Activated CD8-positive, alpha-beta memory T cell treated with anti-CD3 and anti-CD28 coated beads, Interleukin-2, amount 50 U/mL, for 24 hours (primary cell): ENCODE data around the gene CDCA4.
"Not testable (repeated sequence)": the region's sequence is repeated elsewhere in the genome, so short reads cannot be mapped to it uniquely, and the experiment has no call there.

Experiments
- DNase-seq: peaks from one replicate; pipeline ENCODE4 v3.0.0-alpha.2; 2020; ENCODE audit errors: extremely low read depth

The CDCA4 gene

DNA sequence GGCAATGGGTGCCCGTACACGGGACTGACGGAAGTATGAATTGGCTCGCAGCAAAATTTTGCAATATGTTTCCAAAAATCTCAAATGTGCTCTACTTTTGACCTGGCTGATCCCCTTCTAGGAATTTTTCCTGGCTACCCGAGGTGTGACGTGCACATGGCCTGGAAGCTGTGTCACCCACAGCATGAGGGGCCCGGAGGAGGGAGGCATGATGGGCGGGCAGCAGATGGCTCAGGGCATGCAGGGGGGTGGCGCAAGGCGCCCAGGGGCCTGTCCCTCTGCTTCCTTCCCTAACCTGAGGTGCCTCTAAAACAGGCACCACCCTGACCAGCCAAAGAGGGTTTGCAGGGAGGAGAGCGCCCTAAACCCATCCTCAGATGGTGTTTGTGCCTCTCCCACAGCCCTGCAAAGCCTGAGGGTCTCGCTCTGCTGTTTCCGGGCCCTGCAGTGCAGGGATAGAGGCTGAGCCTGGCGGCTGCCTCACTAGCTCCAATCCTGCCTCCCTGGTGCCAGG lies 37.7 kb upstream of the CDCA4 start:
- DNase-seq: no peak

DNA sequence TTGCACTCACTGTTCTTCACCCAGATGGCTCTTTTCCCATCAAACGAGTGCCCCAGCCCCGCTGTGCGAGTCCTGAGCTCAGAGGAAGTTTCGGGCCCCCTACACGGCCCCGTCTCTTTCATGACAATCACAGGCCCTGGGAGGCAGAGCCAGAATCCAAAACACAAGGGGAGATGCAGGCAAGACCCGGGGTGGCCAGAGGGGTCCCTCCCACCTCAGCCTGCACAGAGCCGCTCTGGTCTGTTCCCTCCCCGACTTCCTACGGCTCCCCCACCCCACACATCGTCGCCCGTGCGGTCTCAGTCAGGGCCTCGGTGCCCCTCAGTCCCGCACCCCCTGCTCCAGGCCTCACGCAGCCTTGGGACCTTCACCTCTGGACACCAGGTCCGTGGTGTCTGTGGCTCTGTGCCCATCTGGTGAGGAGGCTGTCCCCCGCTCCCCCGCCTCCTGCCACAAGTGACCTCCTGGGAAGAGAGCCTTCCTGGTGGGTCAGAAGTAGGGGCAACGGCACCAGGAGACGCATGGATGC lies 35.5 kb upstream of the CDCA4 start:
- DNase-seq: no peak

DNA sequence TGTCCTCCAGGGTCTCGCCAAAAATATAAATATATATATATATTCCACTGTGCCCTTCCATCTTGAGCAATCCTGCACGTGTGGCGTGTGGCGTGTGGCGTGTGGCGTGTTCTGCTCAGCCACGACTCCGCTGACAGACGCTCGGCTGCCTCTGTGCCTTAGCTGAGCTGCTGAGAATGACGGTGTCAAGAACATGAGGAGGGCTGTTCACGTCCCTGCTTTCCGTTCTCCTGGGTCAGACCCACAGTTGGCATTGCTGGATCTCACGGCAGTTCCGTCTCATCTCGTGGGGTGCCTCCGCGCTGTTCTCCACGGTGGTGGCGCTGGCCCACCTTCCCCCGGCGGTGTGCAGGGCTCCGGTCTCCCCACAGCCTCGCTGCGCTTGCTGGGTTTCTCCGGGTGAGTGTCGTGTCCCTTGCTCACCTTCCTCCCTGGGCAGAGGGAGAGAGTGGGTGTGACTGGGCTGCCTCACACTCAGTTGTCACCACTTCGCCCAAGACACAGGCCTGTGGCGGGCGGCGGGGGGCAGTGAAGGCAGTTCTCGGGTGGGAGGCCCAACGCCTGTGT lies 34.9 kb upstream of the CDCA4 start:
- no peak for DNase-seq

DNA sequence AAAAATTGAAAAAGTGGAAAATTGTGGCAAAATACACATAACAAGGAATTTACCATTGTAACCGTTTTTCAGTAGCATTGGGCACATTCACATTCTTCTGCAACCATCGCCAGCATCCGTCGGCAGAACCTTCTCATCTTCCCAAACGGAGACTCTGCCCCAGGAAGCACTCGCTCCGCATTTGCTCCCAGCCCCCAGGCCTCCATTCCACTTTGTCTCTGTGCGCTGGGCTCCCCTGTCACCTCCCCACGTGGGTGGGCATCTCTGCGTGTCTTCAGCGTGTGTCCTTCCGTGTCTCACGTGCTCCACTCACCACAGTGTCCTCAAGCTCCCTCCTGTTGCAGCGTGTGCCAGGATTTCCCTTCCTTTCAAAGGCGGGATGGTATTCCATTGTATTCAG lies 34.5 kb upstream of the CDCA4 start:
- no peak for DNase-seq

DNA sequence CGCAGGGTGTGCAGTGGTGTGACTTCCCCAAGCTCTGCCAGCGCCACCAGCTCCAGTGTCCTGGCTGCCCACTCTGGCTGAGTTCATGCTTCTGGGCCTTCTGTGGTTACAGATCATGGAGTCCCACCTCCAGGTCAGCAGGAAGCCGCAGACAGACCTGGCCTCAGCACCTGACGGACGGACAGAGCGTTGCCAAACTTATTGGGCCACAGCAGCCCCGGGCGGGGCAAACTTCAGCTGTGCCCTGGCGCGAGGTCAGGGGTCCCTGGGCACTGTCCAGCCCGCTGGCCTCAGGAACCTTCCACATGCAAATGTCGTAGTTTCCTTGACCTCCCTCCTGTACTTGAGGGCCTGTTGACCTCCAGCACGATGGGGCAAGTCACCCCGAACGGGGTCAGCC lies 33.1 kb upstream of the CDCA4 start:
- DNase-seq: no peak

DNA sequence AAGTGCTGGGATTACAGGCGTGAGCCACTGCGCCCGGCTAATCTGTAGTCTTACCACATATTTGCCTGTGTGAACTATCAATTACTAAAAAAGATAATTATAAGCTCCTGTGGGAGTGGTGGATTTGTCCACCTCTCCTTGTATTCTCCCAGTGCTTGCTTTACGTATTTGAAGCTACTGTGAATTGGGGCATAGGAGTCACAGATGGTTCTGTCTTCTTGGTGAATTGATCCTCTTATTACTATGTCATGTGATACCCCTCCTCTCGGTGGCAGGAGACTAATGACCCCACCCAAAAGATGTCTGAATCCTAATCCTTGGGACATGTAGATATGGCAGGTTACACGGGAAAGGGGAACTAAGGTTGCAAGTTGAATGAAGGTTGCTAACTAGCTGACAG lies 32.5 kb upstream of the CDCA4 start:
- no peak for DNase-seq

DNA sequence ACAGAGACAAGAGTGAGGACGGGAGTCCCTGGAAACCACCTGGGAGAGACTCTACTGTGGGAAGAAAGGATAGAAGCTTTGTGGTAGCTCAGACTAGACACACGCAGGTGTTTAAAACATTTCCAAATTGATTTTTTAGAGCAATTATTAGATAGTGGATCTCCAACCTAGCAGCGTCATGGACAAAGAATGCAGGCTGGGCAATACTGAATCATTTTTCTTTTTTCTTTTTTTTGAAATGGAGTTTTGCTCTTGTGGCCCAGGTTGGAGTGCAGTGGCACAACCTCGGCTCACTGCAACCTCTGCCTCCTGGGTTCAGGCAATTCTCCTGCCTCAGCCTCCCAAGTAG lies 31.2 kb upstream of the CDCA4 start:
- DNase-seq: no peak

DNA sequence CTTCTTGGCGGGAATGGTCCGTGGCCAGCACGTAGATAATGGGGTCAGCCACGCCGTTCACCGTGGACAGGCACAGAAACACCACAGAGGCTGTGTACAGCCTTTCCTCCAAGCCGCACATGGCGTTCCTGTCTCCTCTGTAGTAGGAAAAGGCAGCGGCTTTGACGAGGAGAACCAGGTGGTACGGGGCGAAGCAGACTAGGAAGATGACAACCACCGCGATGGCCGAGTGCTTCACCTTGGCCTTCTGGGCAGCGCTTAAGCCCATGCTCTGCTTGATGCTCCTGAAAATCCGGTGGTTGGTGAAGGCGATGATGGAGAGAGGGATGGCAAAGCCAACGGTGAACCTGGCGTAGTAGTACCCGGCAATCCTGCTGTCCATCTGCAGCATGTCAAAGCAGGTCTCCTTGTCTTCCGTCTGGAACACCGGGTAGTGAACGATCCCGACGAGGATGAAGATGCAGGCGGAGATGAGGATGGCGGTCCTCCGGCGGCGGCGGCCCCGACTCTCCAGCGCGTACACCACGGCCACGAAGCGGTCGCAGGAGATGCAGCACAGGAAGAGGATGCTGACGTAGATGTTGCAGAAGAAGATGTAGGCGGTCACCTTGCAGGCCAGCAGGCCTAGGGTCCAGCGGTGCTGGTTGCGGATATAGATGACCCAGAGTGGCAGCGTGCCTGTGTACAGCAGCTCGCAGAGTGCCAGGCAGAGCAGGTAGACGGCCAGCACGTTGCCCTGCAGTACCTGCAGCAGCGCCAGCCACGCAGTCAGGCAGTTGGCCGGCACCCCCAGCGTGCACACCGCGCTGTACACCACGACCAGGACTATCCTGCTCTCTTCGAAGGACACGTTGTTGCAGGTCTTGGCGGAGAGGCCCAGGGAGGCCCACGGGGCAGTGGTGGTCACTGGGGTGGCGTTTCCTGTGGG lies 30.6 kb upstream of the CDCA4 start:
- DNase-seq: no peak

DNA sequence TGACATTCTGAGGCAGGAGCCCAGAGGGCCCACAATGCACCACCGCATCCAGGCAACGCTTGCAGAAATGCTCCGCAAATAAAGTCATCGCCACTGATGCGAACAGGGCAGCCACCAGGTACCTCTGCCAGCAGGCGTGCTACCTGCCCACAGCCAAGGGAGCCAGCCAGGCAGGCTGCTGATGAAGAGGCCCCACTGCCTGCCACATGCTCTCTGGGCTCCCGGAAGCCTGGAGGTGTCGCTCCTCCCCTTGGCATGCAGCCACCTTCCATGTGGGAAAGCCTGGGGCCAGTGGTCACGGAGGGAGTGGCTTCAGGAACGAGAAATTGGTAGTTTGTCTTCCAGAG lies 29.6 kb upstream of the CDCA4 start:
- no peak for DNase-seq

DNA sequence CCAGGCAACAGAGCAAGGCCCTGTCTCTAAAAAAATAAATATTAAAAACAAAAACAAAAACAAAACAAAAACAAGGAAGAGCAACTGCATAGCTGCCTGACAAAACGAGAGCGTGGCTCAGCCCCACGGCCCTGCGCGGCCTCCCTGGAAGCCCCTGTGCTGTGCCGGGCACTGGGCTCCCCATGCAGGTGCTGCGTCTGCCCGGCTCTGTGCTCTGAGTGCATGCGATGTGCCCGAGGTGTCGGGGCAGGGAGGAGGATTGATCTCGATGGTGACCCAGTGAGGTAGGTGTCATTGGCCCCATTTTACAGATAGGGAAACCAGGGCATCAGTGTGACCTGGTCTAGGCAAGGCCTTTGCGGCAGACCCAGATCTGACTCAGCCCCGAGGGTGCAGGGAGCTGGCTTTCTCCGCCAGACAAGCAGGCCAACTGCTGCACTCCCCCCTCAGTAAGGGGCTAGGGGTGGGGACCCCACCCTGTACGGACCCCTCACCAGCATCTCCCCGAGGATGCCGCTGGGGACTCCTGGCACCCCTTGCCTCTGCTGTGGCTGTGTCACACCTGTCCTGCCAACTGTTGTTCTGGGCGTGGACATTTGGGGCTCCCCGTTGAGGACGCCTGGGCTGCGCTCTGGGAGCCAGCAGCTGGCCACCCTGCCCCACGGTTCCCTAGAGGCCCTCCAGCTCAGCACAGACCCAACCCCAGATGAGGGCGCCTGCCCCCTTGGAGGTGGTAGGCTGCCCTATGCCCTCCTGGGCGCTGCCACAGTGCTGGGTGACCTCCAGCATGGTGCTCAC lies 29.1 kb upstream of the CDCA4 start:
- no peak for DNase-seq

DNA sequence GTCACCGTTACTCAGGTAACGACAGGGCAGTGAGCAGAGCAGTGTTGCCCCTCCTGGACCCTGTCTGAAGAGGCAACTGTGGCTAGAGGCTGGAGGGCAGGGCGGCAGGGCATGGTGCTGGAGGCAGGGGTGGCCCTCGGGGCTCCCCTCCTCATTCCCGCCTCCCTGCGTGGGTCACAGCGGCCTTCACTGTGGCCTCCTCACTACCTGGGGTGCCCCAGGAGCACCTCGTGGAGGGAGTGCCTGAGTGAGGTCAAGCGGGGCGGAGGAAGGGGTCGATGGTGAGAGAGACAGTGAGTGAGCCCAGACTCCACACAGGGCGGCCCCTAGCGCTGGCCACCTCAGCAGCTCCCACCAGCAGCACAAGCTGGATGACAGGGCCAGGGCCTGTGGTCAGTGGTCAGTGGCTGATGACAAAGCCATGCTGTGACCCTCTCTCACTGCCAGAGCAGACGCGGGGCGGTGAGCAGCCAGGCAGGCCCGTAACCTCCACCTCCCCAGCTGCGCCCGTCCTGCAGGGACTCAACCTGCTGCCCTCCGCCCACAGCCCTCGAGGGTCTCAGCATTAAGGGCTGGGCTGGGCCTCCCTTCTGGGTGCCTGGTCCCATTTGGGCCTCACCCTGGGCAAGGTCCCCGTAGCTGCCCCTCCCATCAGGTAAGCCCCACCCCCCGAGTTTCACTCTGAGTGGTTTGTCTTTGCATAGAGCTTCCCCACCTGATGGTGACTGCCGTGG lies 26.6 kb upstream of the CDCA4 start:
- no peak for DNase-seq

DNA sequence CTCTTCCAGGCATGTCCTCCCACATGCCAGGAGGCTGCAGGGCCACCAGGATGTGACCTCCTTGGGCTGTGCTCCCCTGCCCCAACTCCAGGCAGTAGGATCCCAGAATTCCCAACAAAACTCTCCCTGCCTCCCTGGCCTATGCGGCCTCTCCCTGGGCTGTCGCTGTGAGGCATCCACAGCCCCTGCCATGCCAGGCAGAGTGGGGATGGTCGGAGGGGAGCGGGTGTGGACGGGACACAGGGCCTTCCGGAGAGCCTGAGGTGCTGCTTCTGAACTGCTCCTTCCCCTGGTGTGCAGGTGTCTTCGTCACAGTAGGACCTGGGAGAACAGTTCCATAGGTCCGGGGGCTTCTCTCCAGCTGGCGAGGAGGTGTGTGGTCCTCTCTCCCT lies 26.0 kb upstream of the CDCA4 start:
- no peak for DNase-seq

DNA sequence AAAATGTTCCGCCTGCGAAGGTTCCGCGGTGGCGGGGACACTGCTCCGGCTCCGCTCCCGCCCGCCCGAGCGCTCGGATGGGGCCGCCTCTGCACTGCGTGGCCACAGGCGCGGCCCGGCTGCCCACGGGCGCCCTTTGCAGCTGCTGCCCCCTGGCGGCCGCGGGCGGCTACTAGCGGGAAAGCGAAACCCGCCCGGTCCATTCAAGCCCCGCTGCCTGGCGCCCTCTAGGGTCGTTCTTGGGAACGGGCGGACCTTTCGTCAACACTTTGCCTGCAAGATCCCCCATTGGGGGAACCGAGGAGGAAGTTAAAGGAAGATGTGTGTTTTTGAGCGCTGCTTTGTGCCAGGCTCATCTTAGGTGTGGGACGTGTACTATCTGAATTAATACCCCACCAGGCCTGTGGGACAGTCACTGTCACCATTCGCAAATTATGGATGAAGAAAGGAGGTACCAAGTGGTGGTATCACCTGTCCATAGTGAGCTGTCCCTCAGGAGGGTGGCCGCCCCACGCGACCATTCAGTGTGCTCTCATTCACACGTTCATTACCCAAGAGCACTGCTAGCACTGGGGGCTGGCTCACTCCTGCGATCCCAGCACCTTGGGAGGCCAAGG lies 24.9 kb upstream of the CDCA4 start:
- DNase-seq: peak; percentile 85

DNA sequence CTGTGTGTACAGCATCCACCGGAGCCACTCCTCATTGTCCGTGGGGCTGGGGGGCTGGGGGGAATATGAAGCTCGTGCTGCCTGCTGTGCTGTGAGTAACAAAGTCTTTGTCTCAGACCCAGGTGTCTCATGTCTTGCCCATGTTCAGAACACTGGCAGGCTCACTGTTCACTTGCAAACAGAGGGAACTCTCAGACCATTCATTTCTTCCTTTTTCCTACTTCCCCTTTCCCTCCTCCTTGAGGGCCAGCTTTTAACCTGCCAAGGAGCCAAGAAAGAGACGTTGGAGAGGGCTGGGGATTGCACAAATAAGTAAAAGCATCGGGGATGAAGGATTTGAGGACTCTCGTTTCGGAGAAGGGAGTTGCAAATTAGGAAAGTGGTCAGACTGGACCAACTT lies 22.8 kb upstream of the CDCA4 start:
- DNase-seq: no peak

DNA sequence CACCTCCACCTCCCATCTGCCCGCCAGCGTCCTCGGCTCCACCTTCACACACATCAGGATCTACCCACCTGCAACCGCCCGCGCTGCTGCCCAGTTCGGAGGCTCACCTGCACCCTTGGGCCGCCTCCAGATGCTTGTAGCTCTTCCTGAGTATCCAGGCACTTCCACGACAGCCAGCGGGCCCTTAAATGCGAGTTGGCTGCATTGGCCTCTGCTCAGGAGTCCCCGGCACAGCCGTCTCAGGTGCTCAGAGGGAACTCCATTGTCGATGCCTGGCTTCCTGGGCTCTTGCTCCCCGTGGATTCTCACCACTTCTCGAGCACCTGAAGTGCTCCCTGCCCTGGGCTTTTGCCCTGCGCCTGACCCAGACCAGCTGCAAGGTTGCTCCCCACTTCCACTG lies 21.9 kb upstream of the CDCA4 start:
- DNase-seq: no peak

DNA sequence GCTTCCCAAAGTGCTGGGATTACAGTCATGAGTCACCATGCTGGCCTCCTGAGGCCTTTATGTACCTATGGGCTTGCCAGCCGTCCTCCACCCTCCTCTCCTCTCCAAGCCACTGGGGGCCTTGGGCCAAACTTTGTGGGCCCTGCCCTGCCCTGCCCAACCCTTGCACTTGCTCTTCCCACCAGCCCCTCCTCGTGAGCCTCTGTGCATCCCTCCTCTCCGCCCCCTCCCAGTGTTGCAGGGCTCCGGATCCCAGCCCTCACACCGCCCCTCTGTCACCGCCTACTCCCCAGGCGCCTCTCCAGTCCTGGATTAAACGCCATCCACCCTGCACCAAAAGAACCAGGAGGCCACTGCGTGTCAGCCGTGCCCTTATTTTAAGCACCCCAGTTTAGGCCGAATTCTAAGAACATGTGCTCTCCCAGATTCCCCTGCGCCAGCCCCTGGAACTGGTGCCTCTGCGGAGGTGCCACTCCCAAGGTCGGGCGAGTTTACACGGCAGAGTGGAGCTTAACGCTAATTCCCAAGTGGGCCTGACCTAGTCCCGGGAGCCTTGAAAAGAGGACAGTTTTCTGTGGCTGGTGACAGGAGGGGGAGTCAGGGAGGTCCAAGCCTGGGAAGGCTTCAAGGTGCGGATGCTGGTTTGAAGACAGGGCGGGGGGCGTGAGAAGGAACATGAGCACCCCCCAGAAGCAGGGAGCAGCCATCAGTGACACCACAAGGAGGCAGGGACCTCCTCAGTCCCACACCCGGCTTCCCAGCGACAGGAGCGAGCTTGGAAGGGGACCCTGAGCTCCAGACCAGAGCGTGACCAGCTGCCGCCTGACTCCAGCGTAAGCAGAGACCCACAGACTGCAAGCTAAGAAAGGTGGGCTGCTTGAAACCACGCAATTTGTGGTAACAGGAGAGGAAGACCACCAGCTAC lies 21.2 kb upstream of the CDCA4 start:
- no peak for DNase-seq

DNA sequence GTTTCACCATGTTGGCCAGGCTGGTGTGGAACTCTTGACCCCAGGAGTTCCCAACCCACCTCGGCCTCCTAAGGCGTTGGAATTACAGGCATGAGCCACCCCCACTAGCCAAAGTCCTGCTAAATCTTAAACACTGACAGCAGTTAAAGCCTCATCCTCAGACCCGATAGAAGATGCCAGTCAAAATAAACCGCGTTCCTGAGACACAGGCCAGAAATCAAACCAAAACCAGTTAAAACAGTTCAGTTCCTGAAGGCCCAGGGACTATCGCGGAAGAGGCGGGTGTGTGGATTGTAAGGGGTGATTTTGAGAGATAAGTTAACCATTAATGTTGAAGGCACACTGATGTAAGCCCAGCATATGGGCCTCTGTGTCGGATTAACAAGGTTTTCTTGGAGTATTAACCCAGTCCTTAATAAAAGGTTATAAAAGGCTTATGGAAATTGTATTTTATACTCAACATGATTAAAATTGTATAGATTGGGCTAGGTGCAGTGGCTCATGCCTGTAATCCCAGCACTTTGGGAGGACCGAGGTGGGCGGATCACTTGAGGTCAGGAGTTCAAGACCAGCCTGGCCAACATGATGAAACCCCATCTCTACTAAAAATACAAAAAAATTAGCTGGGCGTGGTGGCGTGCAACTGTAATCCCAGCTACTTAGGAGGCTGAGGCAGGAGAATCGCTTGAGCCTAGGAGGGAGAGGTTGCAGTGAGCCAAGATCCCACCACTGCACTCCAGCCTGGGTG lies 18.7 kb upstream of the CDCA4 start:
- no peak for DNase-seq

DNA sequence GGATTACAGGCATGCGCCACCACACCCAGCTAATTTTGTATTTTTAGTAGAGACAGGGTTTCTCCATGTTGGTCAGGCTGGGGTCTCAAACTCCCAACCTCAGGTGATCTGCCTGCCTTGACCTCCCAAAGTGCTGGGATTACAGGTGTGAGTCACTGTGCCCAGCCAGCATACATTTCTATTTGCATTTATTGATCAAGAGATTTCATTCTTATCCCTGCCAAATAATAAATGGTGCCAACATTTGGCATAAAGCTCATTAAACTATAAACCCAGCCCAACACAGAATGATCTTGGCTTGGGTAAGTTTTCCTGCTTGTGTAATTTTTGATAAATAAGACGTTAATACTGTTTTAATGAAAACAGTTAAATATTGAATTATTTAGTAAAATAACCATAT lies 14.7 kb upstream of the CDCA4 start:
- not testable (repeated sequence) for DNase-seq

DNA sequence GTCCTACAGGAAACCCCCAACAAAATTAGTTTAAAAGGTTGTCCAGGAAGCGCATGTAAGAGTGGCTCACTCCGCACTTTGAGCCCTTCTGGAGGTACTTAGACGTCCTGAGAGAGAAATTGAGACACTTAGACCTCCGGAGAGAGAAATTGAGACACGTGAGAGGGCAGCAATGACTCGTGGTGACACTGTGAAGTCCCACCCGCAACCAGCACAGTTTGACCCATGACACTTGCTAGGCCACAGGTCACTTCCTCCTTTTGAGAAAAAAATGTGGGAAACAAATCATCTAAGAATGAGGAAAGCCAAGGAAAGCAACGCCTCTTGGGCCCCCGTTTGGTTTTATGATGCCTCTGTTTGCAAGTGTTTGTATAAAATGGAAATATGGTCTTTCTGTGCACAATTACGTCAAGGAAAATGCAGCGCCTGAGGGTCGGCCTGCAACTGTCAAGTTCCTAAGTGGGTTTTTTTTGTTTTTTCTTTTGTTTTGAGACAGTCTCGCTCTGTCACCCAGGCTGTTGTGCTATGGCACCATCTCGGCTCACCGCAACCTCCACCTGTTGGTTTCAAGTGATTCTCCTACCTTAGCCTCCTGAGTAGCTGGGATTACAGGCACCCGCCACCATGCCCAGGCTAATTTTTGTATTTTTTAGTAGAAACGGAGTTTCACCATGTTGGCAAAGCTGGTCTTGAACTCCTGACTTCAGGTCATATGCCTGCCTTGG lies 13.6 kb upstream of the CDCA4 start:
- no peak for DNase-seq
